Measurements from ENCODE around the gene PACC1. TPM values are rescaled to one million over a fixed set of nuclear protein-coding genes. Genes with fewer than 3 reads are reported as not detected.

Gene PACC1
- total and polyA plus RNA-seq, 10 of the 15 experiments (the other 5 are each of a cell fraction or from before 2014, with no cell fraction given): 16.1 to 29.7 (median 19.3) TPM

DNA sequence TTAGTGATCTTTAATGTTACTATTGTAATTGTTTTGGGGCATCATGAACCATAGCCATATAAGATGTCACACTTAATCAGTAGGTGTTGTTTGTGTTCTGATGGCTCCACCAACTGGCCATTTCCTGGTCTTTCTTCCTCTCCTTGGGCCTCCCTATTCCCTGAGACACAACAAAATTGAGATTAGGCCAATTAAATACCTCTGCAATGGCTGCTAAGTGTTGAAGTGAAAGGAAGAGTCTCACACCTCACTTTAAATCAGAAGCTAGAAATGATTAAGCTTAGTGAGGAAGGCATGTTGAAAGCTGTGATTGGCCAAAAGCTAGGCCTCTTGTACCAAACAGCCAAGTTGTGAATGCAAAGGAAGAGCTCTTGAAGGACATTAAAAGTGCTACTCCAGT lies 98.8 kb downstream of the PACC1 start:
- ATAC-seq (peak; percentile 89), FAIRE-seq (peak; percentile 88), DNase-seq (ENCODE audit: low read depth, low spot score) (no peak)
- Histone ChIP-seq H3K79me2 (ENCODE audit: control insufficient read depth, insufficient read depth, low read length) (peaks cover 26% of the 10 kb centered on the region), H3K4me2 (ENCODE audit: control insufficient read depth, insufficient read depth) (no peak overlapping the region), H3K27ac (ENCODE audit: control insufficient read depth, insufficient read depth) (no peak overlapping the region), H3K36me3 (ENCODE audit: control insufficient read depth in 2 of 2, insufficient read depth in 2 of 2, low read length in 1 of 2) (no peaks in the 10 kb centered on the region), H2AFZ (ENCODE audit: control insufficient read depth, low read depth, low read length) (no peak overlapping the region), H3K9me3 (replicated peaks; ENCODE audit: control insufficient read depth, insufficient read depth, low read length) (peaks cover 2% of the 10 kb centered on the region; the same call in 1 of the 3 replicates), H3K27me3 (replicated peaks in 1 of 2; ENCODE audit: control insufficient read depth in 2 of 2, insufficient read depth in 2 of 2, low read length in 1 of 2) (no peaks in the 10 kb centered on the region), H3K4me3 (no peak overlapping the region), H3K9ac (ENCODE audit: control insufficient read depth, insufficient read depth, low read length) (no peak overlapping the region), H3K4me1 (ENCODE audit: control insufficient read depth, insufficient read depth, low read length) (no peaks in the 10 kb centered on the region), H4K20me1 (ENCODE audit: control insufficient read depth, insufficient read depth) (no peaks in the 10 kb centered on the region)
- ChIA-PET SMC1A (ENCODE audit: uncharacterized antibody, unreplicated experiment) (interaction anchor here (0.6 to 1.1 kb wide), 12 partner anchors 9 to 281 kb away, joined by 3 to 26 read pairs (median 4); partner anchors contain the start of genes DTL and INTS7), POLR2A (interaction anchor here (0.9 kb wide), 1 partner anchor 25 kb away, joined by 3 read pairs; no protein-coding TSS in a partner anchor), RAD21 (ENCODE audit: unreplicated experiment) (interaction anchor here (0.6 to 1.4 kb wide), 13 partner anchors 12 to 280 kb away, joined by 3 to 25 read pairs (median 4); partner anchors contain the start of genes DTL and INTS7), CTCF (interaction anchor here (0.5 to 1.1 kb wide), 16 partner anchors 8 to 634 kb away, joined by 3 to 13 read pairs (median 3); partner anchors contain the start of gene DTL)
- no TSS peak for BruUV-seq (replicated peaks)
- intact Hi-C loops (cut with micrococcal nuclease; ENCODE audit: unreplicated experiment): loop anchor here (5.0 kb wide), 1 partner anchor 141 kb away; no protein-coding TSS in a partner anchor
- TF ChIP-seq YY1 (IDR thresholded peaks at IDR 0.05; ENCODE audit: low read depth, low read length) (0 out of 2 replicates have a peak, but pooled peaks have one; percentile 33), MEF2B (IDR thresholded peaks at IDR 0.05; ENCODE audit: partially characterized antibody, poor library complexity, severe bottlenecking) (no peak), HDGF (IDR thresholded peaks at IDR 0.05) (no peak), RAD21 (IDR thresholded peaks at IDR 0.05; ENCODE audit: insufficient read depth, low read depth, low read length) (peak; percentile 51), NFYA (IDR thresholded peaks at IDR 0.05; ENCODE audit: borderline replicate concordance, low read depth, low read length) (no peak), JUNB (IDR thresholded peaks at IDR 0.05) (0 out of 2 replicates have a peak, but pooled peaks have one; percentile 6), ASH2L (IDR thresholded peaks at IDR 0.05; ENCODE audit: borderline replicate concordance, low read depth) (no peak), ZNF274 (IDR thresholded peaks at IDR 0.05; ENCODE audit: insufficient read depth, insufficient read length) (no peak), PAX8 (IDR thresholded peaks at IDR 0.05) (no peak)
- TF ChIP-seq, protein P1, sequence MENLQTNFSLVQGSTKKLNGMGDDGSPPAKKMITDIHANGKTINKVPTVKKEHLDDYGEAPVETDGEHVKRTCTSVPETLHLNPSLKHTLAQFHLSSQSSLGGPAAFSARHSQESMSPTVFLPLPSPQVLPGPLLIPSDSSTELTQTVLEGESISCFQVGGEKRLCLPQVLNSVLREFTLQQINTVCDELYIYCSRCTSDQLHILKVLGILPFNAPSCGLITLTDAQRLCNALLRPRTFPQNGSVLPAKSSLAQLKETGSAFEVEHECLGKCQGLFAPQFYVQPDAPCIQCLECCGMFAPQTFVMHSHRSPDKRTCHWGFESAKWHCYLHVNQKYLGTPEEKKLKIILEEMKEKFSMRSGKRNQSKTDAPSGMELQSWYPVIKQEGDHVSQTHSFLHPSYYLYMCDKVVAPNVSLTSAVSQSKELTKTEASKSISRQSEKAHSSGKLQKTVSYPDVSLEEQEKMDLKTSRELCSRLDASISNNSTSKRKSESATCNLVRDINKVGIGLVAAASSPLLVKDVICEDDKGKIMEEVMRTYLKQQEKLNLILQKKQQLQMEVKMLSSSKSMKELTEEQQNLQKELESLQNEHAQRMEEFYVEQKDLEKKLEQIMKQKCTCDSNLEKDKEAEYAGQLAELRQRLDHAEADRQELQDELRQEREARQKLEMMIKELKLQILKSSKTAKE (IDR thresholded peaks at IDR 0.05; ENCODE audit: low read depth, poor library complexity, severe bottlenecking): peak; percentile 85
- TF ChIP-seq, protein P2, sequence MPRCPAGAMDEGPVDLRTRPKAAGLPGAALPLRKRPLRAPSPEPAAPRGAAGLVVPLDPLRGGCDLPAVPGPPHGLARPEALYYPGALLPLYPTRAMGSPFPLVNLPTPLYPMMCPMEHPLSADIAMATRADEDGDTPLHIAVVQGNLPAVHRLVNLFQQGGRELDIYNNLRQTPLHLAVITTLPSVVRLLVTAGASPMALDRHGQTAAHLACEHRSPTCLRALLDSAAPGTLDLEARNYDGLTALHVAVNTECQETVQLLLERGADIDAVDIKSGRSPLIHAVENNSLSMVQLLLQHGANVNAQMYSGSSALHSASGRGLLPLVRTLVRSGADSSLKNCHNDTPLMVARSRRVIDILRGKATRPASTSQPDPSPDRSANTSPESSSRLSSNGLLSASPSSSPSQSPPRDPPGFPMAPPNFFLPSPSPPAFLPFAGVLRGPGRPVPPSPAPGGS (IDR thresholded peaks at IDR 0.05; ENCODE audit: borderline replicate concordance, insufficient read depth, low read depth, low read length, poor library complexity, severe bottlenecking): no peak
- TF ChIP-seq, protein P3, sequence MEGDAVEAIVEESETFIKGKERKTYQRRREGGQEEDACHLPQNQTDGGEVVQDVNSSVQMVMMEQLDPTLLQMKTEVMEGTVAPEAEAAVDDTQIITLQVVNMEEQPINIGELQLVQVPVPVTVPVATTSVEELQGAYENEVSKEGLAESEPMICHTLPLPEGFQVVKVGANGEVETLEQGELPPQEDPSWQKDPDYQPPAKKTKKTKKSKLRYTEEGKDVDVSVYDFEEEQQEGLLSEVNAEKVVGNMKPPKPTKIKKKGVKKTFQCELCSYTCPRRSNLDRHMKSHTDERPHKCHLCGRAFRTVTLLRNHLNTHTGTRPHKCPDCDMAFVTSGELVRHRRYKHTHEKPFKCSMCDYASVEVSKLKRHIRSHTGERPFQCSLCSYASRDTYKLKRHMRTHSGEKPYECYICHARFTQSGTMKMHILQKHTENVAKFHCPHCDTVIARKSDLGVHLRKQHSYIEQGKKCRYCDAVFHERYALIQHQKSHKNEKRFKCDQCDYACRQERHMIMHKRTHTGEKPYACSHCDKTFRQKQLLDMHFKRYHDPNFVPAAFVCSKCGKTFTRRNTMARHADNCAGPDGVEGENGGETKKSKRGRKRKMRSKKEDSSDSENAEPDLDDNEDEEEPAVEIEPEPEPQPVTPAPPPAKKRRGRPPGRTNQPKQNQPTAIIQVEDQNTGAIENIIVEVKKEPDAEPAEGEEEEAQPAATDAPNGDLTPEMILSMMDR (IDR thresholded peaks at IDR 0.05 in 2 of 3, conservative IDR thresholded peaks at IDR 0.05 in 1 of 3; ENCODE audit: control insufficient read depth in 2 of 3, extremely low read depth in 1 of 3, insufficient read depth in 1 of 3, low read depth in 3 of 3, low read length in 3 of 3): peak; percentile 26 to 39 (median 27); a peak in 4 of 6 replicates
- in situ Hi-C loops (cut with MboI): no loop called here
